RWPE2 (cell line): Measurements from ENCODE around the gene NOL4L.
"Not testable (repeated sequence)": the region's sequence is repeated elsewhere in the genome, so short reads cannot be mapped to it uniquely, and the experiment has no call there.

Experiments
- ATAC-seq: fragments of 200-7000 bp; cut with Tn5 transposase; 3 replicates; pipeline ENCODE4 v1.9.1; 2021; ENCODE audit warnings: low read depth
- DNase-seq: peaks from one replicate; pipeline ENCODE4 v3.0.0-alpha.2; 2020; ENCODE audit warnings: low spot score
- H3K27ac ChIP-seq: fragments of 450-650 bp; 2 replicates; pipeline ENCODE4 v1.5.1; 2017; ENCODE audit warnings: mild to moderate bottlenecking; ENCODE audit not compliant: poor library complexity, severe bottlenecking
- H3K27me3 ChIP-seq: fragments of 250-450 bp; sonication (Bioruptor Pico); 2 replicates; pipeline ENCODE4 v1.5.1; 2021; ENCODE audit warnings: mild to moderate bottlenecking, moderate library complexity; ENCODE audit not compliant: insufficient read depth, poor library complexity, severe bottlenecking
- H3K36me3 ChIP-seq: fragments of 250-450 bp; sonication (Bioruptor Pico); 2 replicates; pipeline ENCODE4 v1.5.1; 2020; ENCODE audit warnings: low read depth, mild to moderate bottlenecking, moderate library complexity
- H3K4me1 ChIP-seq: fragments of 250-450 bp; sonication (Bioruptor Pico); 2 replicates; pipeline ENCODE4 v1.5.1; 2021; ENCODE audit warnings: mild to moderate bottlenecking, moderate library complexity; ENCODE audit not compliant: insufficient read depth, poor library complexity, severe bottlenecking
- H3K4me3 ChIP-seq: fragments of 250-450 bp; sonication (Bioruptor Pico); 2 replicates; pipeline ENCODE4 v1.5.1; 2021; ENCODE audit warnings: mild to moderate bottlenecking, moderate library complexity; ENCODE audit not compliant: severe bottlenecking
- H3K9me3 ChIP-seq: fragments of 250-450 bp; sonication (Bioruptor Pico); 2 replicates; pipeline ENCODE4 v1.5.1; 2021; ENCODE audit warnings: mild to moderate bottlenecking, moderate library complexity; ENCODE audit not compliant: severe bottlenecking
- CTCF ChIP-seq: fragments of 450-650 bp; IDR thresholded peaks from one replicate; pipeline ENCODE4 v1.5.1; 2017; ENCODE audit warnings: mild to moderate bottlenecking, moderate library complexity; ENCODE audit not compliant: poor library complexity, severe bottlenecking

The NOL4L gene

GRCh38 chr20:32594204-32594603, 9.1 kb upstream of the NOL4L start:
- Histone ChIP-seq H3K4me1 (peaks cover 5% of the 10 kb centered on the region), H3K4me3 (no peak overlapping the region), H3K9me3 (no peaks in the 10 kb centered on the region), H3K27ac (no peak overlapping the region), H3K27me3 (no peaks in the 10 kb centered on the region), H3K36me3 (no peaks in the 10 kb centered on the region)
- ATAC-seq (no peak), DNase-seq (no peak)
- no peak for TF ChIP-seq CTCF

- H3K4me1 ChIP-seq, H3K9me3 ChIP-seq, H3K27me3 ChIP-seq, H3K36me3 ChIP-seq, H3K4me3 ChIP-seq, ATAC-seq, DNase-seq, H3K27ac ChIP-seq: not testable (repeated sequence)
Measured at GRCh38 chr20:32592616-32593015, 7.5 kb upstream of the NOL4L start.

DNA sequence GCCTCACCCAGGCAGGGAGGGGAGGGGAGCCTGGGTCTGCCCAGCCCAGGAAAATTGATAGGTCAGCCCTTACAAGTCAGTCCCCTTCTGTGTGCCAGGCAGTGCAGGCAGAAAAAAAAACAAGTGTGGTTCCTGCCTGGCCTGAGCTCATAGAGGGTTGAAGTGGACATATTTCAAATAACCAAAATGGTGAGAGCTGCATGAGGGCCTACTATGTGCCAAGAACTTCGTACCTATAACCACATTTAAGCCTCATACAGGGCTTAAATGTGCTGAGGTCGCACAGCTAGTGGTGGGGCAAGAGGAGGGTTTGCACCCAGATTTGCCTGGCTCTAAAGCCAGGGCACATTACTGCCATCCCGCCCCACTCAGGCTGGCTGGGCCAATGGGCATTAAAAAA, 6.9 kb upstream of the NOL4L start:
- no peaks in the 10 kb centered on the region for H3K36me3 ChIP-seq
- no peak for ATAC-seq
- peaks cover 8% of the 10 kb centered on the region for H3K4me1 ChIP-seq
- peaks cover under 1% of the 10 kb centered on the region for H3K27me3 ChIP-seq
- no peak overlapping the region for H3K4me3 ChIP-seq
- no peak for TF ChIP-seq CTCF
- H3K9me3 ChIP-seq: no peaks in the 10 kb centered on the region
- no peak for DNase-seq
- no peak overlapping the region for H3K27ac ChIP-seq

DNA sequence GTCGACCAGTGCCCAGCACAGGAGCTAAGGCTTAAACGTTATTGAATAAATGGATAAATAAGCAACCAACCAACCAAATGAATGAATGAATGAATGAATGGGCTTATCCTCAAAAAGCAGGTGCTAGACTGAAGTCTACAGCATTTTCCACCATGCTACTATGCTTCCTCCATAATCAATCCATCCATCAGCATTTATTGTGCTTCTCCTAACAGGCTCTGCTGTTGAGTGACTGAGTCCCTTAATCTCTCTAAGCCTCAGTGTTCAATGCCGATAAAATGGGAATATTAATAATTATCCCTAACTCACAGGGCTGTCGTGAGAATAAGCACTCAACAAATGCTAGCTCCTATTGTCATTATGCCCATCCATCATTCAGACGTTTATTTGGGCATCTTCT, 4.6 kb upstream of the NOL4L start:
- ATAC-seq (no peak), DNase-seq (no peak)
- H3K27me3 ChIP-seq: peaks cover 16% of the 10 kb centered on the region
- H3K4me1 ChIP-seq: peaks cover 8% of the 10 kb centered on the region
- no peak for TF ChIP-seq CTCF
- H3K36me3 ChIP-seq: no peaks in the 10 kb centered on the region
- no peak overlapping the region for H3K4me3 ChIP-seq
- no peak overlapping the region for H3K27ac ChIP-seq
- no peaks in the 10 kb centered on the region for H3K9me3 ChIP-seq

DNA sequence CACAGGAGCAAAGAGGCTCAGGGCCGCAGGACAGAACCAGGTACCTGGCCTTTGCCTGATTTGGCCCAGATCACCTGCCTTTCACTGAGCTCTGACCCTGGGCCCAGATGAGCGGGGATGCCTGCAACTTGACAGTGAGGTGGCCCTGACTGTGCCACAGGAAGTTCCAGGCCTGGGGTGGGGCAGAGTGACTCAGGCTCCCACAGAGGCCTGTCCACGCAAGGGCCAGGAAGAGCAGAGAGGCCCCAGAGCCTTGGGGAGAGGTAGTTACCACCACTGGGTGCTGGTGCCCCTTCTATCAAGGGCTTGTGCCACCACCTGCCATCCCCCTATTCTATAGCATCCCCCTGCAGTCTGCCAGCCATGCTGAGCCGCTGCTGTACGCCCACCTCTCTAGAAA, 4.1 kb upstream of the NOL4L start:
- Histone ChIP-seq H3K9me3 (no peaks in the 10 kb centered on the region), H3K4me3 (no peak overlapping the region), H3K4me1 (peaks cover 8% of the 10 kb centered on the region), H3K27ac (no peak overlapping the region), H3K27me3 (peaks cover 16% of the 10 kb centered on the region), H3K36me3 (no peaks in the 10 kb centered on the region)
- ATAC-seq (peak; percentile 80), DNase-seq (peak; percentile 89)
- TF ChIP-seq CTCF: no peak

DNA sequence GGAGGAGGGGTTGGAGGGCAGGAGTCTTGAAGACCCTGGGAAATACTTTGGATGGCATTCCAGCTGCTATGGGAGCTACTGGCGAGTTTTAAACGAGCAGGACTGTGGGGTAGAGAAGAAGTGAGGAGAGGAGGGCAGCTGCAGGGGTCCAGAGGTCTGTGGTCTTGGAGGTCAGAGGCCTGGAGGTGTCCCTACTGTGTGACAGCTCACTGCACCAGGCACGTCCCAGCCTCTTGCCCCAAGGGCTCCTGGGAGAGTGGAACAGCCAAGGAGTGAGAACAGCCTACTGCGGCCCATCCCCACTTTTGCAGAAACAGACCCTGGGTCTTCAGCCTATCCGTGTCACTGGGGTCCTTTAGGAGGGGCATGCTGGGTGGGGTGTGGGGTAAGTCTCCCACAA, 2.9 kb upstream of the NOL4L start:
- H3K9me3 ChIP-seq: no peaks in the 10 kb centered on the region
- DNase-seq (no peak), ATAC-seq (no peak)
- no peak overlapping the region for H3K4me3 ChIP-seq
- no peak for TF ChIP-seq CTCF
- H3K4me1 ChIP-seq: peaks cover 8% of the 10 kb centered on the region
- peaks cover 16% of the 10 kb centered on the region for H3K27me3 ChIP-seq
- H3K36me3 ChIP-seq: no peaks in the 10 kb centered on the region
- no peak overlapping the region for H3K27ac ChIP-seq
